Activated naive CD4-positive, alpha-beta T cell treated with anti-CD3 and anti-CD28 coated beads, Interleukin-2, amount 10 ng/mL, durations not matched to agents 7 days and 5 days (primary cell): ENCODE results near the gene TRA2B.

Experiments
- CTCF ChIA-PET: fragments of 350-600 bp; sonication (Branson Sonifier 250); formaldehyde crosslinking; loops from one replicate; lab custom pipeline; 2021; ENCODE audit warnings: antibody characterized with exemption; lab: Charles Lee
- DNase-seq: peaks from one replicate; pipeline ENCODE4 v3.0.0-alpha.2; 2020
- H3K27ac Mint-ChIP-seq: one replicate; pipeline ENCODE4 v1.8.0; 2021; ENCODE audit warnings: mild to moderate bottlenecking, moderate library complexity, mixed read lengths
- H3K27me3 Mint-ChIP-seq: one replicate; pipeline ENCODE4 v1.8.0; 2021; ENCODE audit warnings: mild to moderate bottlenecking, mixed read lengths
- H3K36me3 Mint-ChIP-seq: one replicate; pipeline ENCODE4 v1.8.0; 2021; ENCODE audit warnings: mixed read lengths
- H3K4me1 Mint-ChIP-seq: one replicate; pipeline ENCODE4 v1.8.0; 2021; ENCODE audit warnings: mixed read lengths
- H3K4me3 Mint-ChIP-seq: one replicate; pipeline ENCODE4 v1.8.0; 2021; ENCODE audit warnings: mild to moderate bottlenecking, moderate library complexity, mixed read lengths
- H3K9me3 Mint-ChIP-seq: one replicate; pipeline ENCODE4 v1.8.0; 2021; ENCODE audit warnings: mixed read lengths

The TRA2B gene

GRCh38 chr3:185942396-185942795, 4.6 kb upstream of the TRA2B start:
- no peak for DNase-seq
- no peak overlapping the region for H3K4me3 Mint-ChIP-seq
- CTCF ChIA-PET, result interaction anchor here (1.3 to 4.1 kb wide), 13 partner anchors 10 to 674 kb away, joined by 3 to 80 read pairs (median 14); no protein-coding TSS in a partner anchor
- peaks cover 4% of the 10 kb centered on the region for H3K9me3 Mint-ChIP-seq
- peaks cover 24% of the 10 kb centered on the region for H3K27me3 Mint-ChIP-seq
- H3K4me1 Mint-ChIP-seq, result peaks cover 25% of the 10 kb centered on the region
- H3K27ac Mint-ChIP-seq, result no peak overlapping the region
- H3K36me3 Mint-ChIP-seq, result peaks cover 11% of the 10 kb centered on the region

DNA sequence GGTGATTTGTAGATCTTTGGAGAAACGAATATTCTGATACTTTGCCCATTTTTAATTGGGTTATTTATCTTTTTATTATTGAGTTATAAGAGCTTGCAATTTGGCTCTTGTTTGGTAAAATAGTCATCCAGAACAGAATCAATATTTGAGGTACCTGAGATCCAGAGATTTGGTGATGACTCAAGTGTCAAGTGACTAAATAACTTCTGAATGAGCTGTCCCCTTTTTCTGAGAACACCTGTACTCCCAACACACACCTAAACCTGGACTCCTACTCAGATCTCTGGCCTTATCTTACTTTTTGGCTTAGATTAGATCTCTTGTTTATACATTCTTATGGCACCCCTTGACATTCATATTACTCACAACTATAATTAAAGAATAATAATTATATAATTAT, 3.1 kb upstream of the TRA2B start:
- Mint-ChIP-seq H3K36me3 (peaks cover 25% of the 10 kb centered on the region), H3K4me1 (peaks cover 25% of the 10 kb centered on the region), H3K9me3 (peaks cover 4% of the 10 kb centered on the region), H3K4me3 (no peak overlapping the region), H3K27me3 (peaks cover 15% of the 10 kb centered on the region), H3K27ac (no peak overlapping the region)
- CTCF ChIA-PET, result no interaction called here
- no peak for DNase-seq

DNA sequence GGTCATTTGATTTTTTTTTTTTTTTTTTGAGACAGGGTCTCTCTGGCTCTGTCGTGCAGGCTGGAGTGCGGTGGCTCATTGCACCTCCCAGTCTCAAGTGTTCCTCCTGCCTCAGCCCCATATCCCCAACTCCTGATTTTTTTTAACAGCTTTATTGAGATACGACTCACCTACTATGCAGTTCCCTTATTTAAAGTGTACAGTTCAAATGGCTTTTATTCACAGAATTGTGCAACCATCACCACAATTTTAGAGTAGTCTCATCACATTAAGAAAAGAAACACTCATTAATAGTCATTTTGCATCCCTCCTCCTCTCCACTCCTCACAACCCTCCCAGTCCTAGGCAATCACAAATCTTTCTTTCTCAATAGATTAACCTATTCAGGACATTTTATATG, 1.9 kb upstream of the TRA2B start:
- CTCF ChIA-PET, result no interaction called here
- H3K4me1 Mint-ChIP-seq, result peaks cover 27% of the 10 kb centered on the region
- H3K4me3 Mint-ChIP-seq, result no peak overlapping the region
- peaks cover 15% of the 10 kb centered on the region for H3K27me3 Mint-ChIP-seq
- H3K36me3 Mint-ChIP-seq, result peaks cover 38% of the 10 kb centered on the region
- DNase-seq, result no peak
- H3K9me3 Mint-ChIP-seq, result peaks cover 4% of the 10 kb centered on the region
- H3K27ac Mint-ChIP-seq, result peak overlapping the region; percentile 35

DNA sequence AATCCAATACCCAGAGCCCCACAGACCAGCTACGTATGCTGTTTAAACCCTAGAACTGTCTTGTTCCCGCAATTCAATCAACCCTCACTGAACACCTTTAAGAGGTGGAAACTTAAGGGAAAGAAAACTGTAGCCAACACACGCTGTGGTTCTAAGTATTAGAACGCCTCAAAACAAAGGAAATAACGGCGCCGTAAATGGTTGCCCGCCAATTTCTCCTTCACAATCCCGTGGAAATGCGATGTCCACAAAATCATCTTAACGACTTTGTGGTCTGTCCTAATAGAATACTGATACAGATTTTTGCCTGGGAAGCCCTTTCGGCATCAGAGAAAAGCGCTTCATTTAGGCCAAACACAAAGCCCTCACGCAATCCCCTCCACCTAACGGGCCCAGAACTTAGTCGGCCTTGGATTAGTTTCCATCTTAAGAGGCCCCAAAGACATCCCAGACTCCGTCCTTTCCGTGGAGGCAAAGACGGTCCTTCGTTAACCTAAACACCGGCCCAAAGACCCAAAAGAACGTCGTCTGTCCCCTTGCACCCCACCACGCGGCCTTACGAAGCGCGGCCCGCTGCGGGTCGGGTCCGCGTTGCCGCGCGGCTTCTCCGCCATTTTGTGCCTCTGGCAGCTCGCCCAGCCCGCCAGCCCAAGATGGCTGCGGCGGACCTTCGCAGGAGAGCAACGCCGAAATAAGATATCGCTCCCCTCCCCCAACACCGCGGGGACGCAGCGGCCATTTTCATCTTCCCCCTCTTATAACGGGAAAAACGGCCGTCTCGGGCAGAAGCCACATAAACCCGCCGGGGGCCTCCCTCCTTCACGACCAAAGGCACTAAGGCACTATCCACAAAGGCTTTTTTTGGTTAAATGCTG, 763 bp downstream of the TRA2B start:
- Mint-ChIP-seq H3K4me3 (peak overlapping the region; percentile 99), H3K4me1 (peaks cover 37% of the 10 kb centered on the region), H3K36me3 (peaks cover 55% of the 10 kb centered on the region), H3K27ac (peak overlapping the region; percentile 100), H3K9me3 (peaks cover 4% of the 10 kb centered on the region), H3K27me3 (peaks cover 15% of the 10 kb centered on the region)
- CTCF ChIA-PET, result interaction anchor here (0.7 kb wide), 1 partner anchor 9 kb away, joined by 3 read pairs; no protein-coding TSS in a partner anchor
- peak; percentile 92 for DNase-seq

DNA sequence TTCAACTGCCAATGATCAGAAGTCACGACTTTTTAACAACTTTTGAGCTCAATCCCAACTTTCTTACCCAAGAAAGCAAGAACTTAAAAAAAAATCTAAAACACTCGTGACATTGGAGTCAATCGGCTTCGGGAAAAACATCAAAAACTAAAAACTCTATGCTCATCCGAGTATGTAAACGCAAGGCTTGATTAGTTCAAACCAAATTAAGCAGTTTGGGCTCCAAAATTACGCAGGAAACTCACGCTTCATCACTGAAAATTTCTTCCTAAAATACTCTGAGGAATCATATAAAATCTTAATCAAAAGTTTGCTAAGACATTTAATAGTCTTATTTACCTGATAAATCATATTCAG, 1.6 kb downstream of the TRA2B start:
- peak overlapping the region; percentile 99 for H3K4me3 Mint-ChIP-seq
- H3K27me3 Mint-ChIP-seq, result peaks cover 15% of the 10 kb centered on the region
- H3K27ac Mint-ChIP-seq, result peak overlapping the region; percentile 100
- H3K36me3 Mint-ChIP-seq, result peaks cover 62% of the 10 kb centered on the region
- DNase-seq, result no peak
- peaks cover 4% of the 10 kb centered on the region for H3K9me3 Mint-ChIP-seq
- H3K4me1 Mint-ChIP-seq, result peaks cover 45% of the 10 kb centered on the region
- CTCF ChIA-PET, result interaction anchor here (0.7 kb wide), 1 partner anchor 9 kb away, joined by 3 read pairs; no protein-coding TSS in a partner anchor

GRCh38 chr3:185935465-185936272, 2.1 kb downstream of the TRA2B start:
- CTCF ChIA-PET, result interaction anchor here (0.7 kb wide), 1 partner anchor 8 kb away, joined by 3 read pairs; no protein-coding TSS in a partner anchor
- H3K4me1 Mint-ChIP-seq, result peaks cover 51% of the 10 kb centered on the region
- no peak for DNase-seq

GRCh38 chr3:185934767-185935464, 2.9 kb downstream of the TRA2B start:
- DNase-seq, result no peak
- Mint-ChIP-seq H3K36me3 (peaks cover 74% of the 10 kb centered on the region), H3K4me1 (peaks cover 57% of the 10 kb centered on the region), H3K27me3 (peaks cover 14% of the 10 kb centered on the region), H3K4me3 (peak overlapping the region; percentile 99), H3K27ac (peak overlapping the region; percentile 100), H3K9me3 (peaks cover 4% of the 10 kb centered on the region)
- CTCF ChIA-PET, result interaction anchor here (0.6 kb wide), 1 partner anchor 10 kb away, joined by 4 read pairs; no protein-coding TSS in a partner anchor

More at GRCh38 chr3:185935465-185936272, 2.1 kb downstream of the TRA2B start:
- Mint-ChIP-seq H3K36me3 (peaks cover 68% of the 10 kb centered on the region), H3K27ac (peak overlapping the region; percentile 100), H3K4me3 (peak overlapping the region; percentile 99), H3K9me3 (peaks cover 4% of the 10 kb centered on the region), H3K27me3 (peaks cover 15% of the 10 kb centered on the region)

DNA sequence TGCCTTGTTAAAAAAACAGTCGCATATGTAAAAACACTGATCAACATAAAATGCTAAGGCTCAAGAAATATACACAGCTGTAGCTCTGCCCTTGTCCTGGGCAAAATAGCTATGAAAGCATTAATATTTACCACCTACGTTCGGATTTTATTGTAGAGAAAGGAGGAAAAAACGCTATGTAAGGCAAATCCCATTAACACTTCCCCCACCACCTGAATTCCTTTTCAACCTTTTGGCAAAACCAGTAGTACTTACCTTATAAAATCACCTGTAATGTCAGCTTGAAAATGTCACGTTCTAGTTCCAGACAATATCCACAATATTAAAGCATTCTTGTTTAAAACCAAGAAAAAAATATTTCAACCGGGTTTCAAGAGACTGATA, 3.6 kb downstream of the TRA2B start:
- peaks cover 79% of the 10 kb centered on the region for H3K36me3 Mint-ChIP-seq
- peaks cover 59% of the 10 kb centered on the region for H3K4me1 Mint-ChIP-seq
- no peak for DNase-seq
- H3K4me3 Mint-ChIP-seq, result peak overlapping the region; percentile 99
- peaks cover 6% of the 10 kb centered on the region for H3K27me3 Mint-ChIP-seq
- H3K27ac Mint-ChIP-seq, result peak overlapping the region; percentile 100
- H3K9me3 Mint-ChIP-seq, result peaks cover 3% of the 10 kb centered on the region
- CTCF ChIA-PET, result interaction anchor here (0.6 to 1.4 kb wide), 2 partner anchors 9 to 11 kb away, joined by 4 to 6 read pairs; no protein-coding TSS in a partner anchor

DNA sequence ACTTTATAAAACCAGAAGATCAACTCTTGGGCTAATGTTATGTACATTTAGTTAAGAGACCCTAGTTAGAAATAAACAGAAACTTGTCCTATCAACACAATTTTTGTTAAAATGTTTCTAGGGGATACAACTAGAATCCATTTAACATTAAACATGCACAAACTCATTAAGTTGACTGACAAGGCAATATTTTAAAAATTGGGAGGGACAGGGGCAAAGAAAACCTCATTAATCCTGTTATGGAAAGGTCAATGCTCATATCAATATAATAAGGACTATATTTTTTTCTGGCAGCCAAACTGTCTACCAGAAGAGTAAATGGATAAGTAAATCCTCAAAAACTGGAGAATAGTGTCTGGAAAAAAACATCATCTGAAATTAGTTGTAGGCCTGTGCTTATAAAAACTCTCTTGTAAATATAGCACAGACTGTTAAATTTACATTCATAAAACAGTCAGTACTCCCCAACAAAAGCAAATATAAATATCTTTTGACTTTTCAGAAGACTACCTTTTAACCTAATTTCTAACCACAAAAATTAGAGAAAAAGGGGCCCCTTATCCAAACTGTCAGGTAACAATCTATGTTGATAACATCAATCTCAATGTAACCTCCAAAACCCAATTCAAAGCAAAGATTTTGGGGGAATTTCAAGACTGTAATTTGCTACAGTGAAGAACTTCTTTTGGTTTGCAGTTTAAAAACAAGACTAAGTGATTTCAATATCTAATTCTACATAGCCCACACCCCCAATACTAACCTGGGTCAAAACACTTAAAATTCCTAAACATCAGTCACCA, 4.2 kb downstream of the TRA2B start:
- Mint-ChIP-seq H3K27ac (peak overlapping the region; percentile 100), H3K4me3 (peak overlapping the region; percentile 99), H3K4me1 (peaks cover 65% of the 10 kb centered on the region), H3K36me3 (peaks cover 85% of the 10 kb centered on the region), H3K27me3 (peaks cover 6% of the 10 kb centered on the region), H3K9me3 (peaks cover 3% of the 10 kb centered on the region)
- no peak for DNase-seq
- CTCF ChIA-PET, result interaction anchor here (1.4 kb wide), 1 partner anchor 10 kb away, joined by 6 read pairs; no protein-coding TSS in a partner anchor

DNA sequence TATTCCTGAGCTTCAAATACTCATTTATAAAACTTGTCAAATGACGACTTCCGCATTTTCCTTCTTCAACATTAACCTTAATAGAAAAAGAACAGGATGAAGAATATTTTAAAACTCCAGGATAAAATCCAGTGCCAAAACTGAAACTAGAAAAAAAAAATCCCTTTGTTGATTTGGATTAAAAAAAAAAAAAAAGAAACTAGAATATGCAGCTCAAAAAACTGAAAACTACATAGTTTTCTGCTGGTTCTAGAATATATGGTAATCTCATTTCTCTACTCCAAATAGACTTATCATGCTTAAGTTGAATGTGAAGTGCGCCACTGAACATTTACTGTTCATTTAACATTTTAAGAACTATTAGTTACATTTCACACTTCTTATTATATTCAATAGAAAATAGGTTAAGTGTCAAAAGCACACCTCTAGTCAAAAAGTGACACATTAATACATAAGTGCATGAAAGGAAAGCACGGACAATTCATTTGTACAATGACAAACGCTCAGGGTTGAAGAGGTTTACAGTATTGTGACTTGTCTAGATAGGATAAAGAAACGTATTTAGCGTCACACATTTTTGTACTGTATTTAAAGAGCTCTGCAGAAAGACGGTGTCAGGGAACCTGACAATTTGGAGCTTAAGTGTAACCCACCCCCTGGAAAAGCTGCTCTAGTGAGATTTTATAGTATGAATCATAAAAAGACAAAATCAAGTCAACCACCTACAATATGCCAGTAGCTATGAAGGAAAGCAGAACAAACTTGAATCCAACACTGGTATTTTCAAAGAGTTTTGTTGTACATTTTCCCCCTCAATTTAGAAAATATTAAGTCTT, 5.8 kb downstream of the TRA2B start:
- H3K36me3 Mint-ChIP-seq, result peaks cover 90% of the 10 kb centered on the region
- H3K27me3 Mint-ChIP-seq, result no peaks in the 10 kb centered on the region
- H3K27ac Mint-ChIP-seq, result peak overlapping the region; percentile 87
- H3K4me3 Mint-ChIP-seq, result peak overlapping the region; percentile 99
- CTCF ChIA-PET, result interaction anchor here (5.7 kb wide), 1 partner anchor 11 kb away, joined by 28 read pairs; no protein-coding TSS in a partner anchor
- H3K9me3 Mint-ChIP-seq, result no peaks in the 10 kb centered on the region
- H3K4me1 Mint-ChIP-seq, result peaks cover 76% of the 10 kb centered on the region
- DNase-seq, result no peak

GRCh38 chr3:185930393-185931107, 7.3 kb downstream of the TRA2B start:
- Mint-ChIP-seq H3K9me3 (no peaks in the 10 kb centered on the region), H3K4me3 (peak overlapping the region; percentile 99), H3K27ac (peak overlapping the region; percentile 55), H3K36me3 (peaks cover 87% of the 10 kb centered on the region), H3K27me3 (no peaks in the 10 kb centered on the region), H3K4me1 (peaks cover 88% of the 10 kb centered on the region)
- DNase-seq, result no peak
- CTCF ChIA-PET, result interaction anchor here (0.7 to 5.7 kb wide), 3 partner anchors 13 to 271 kb away, joined by 3 to 28 read pairs (median 3); no protein-coding TSS in a partner anchor
